PC-3 (cell line): ENCODE measurements around the gene EARS2. TPM values are rescaled to one million over a fixed set of nuclear protein-coding genes. Genes with fewer than 3 reads are reported as not detected.
A peak's percentile ranks its signal among the peaks of the same experiment; 100 is the strongest.

Experiments used
- ATAC-seq: fragments of 200-7000 bp; cut with Tn5 transposase; 2 replicates; pipeline ENCODE4 v1.9.1; 2020; ENCODE audit warnings: mild to moderate bottlenecking, moderate library complexity
- BruUV-seq: library from RNA; stranded (reverse); fragments of 400-500 nt; replicated peaks from 2 replicates; lab custom pipeline; 2021; lab: Mats Ljungman, UMichigan
- CTCF ChIA-PET: fragments of 300-600 bp; sonication (Branson Sonifier 250); formaldehyde crosslinking; loops from one replicate; lab custom pipeline; 2022; ENCODE audit warnings: antibody characterized with exemption; lab: Charles Lee
- POLR2A ChIA-PET: fragments of 300-600 bp; sonication (Branson Sonifier 250); formaldehyde crosslinking; loops from one replicate; lab custom pipeline; 2022; ENCODE audit warnings: antibody characterized with exemption; ENCODE audit not compliant: unreplicated experiment; lab: Charles Lee
- DNase-seq: peaks from one replicate; pipeline ENCODE4 v3.0.0-alpha.2; 2015
- H2AFZ ChIP-seq: fragments of 300-600 bp; sonication (generic); 2 replicates; pipeline ENCODE4 v1.6.0; 2016; ENCODE audit warnings: antibody characterized with exemption, low read length
- H3F3A ChIP-seq: fragments of 300-600 bp; sonication (generic); one replicate; pipeline ENCODE4 v1.6.0; 2017; ENCODE audit warnings: antibody characterized with exemption, low read length, control low read depth, mild to moderate bottlenecking; ENCODE audit not compliant: unreplicated experiment
- H3K27ac ChIP-seq: fragments of 300-600 bp; sonication (generic); 2 replicates; pipeline ENCODE4 v1.5.1; 2016; ENCODE audit warnings: mild to moderate bottlenecking, low read length
- H3K27me3 ChIP-seq: fragments of 300-600 bp; sonication (generic); 2 replicates; pipeline ENCODE4 v1.6.1; 2016; ENCODE audit warnings: low read length, mixed read lengths
- H3K36me3 ChIP-seq: fragments of 300-600 bp; sonication (generic); 2 replicates; pipeline ENCODE4 v1.6.1; 2016; ENCODE audit warnings: low read depth, mixed run types, low read length, mixed read lengths
- H3K4me1 ChIP-seq: fragments of 300-600 bp; sonication (generic); 2 replicates; pipeline ENCODE4 v1.5.1; 2016; ENCODE audit warnings: low read length; ENCODE audit not compliant: insufficient read depth
- H3K4me2 ChIP-seq: fragments of 300-600 bp; sonication (generic); 2 replicates; pipeline ENCODE4 v1.6.0; 2016; ENCODE audit warnings: low read length
- H3K4me3 ChIP-seq: fragments of 300-600 bp; sonication (generic); 2 replicates; pipeline ENCODE4 v1.5.1; 2016; ENCODE audit warnings: mild to moderate bottlenecking, low read length, mixed read lengths
- H3K79me2 ChIP-seq: fragments of 300-600 bp; sonication (generic); 2 replicates; pipeline ENCODE4 v1.6.1; 2017; ENCODE audit warnings: low read length, mixed read lengths
- H3K9ac ChIP-seq: fragments of 300-600 bp; sonication (generic); 2 replicates; pipeline ENCODE4 v1.6.0; 2016; ENCODE audit warnings: mild to moderate bottlenecking, low read length
- H3K9me2 ChIP-seq: fragments of 300-600 bp; sonication (generic); replicated peaks from 2 replicates; pipeline ENCODE4 v1.6.1; 2016; ENCODE audit warnings: mixed run types, low read length, mixed read lengths
- H3K9me3 ChIP-seq: fragments of 300-600 bp; sonication (generic); 2 replicates; pipeline ENCODE4 v1.6.1; 2016; ENCODE audit warnings: low read length, mixed read lengths
- H4K20me1 ChIP-seq: fragments of 300-600 bp; sonication (generic); 2 replicates; pipeline ENCODE4 v1.6.1; 2016; ENCODE audit warnings: low read length, mixed read lengths
- CTCF ChIP-seq: fragments of 300-600 bp; sonication (generic); conservative IDR thresholded peaks from 2 replicates; pipeline ENCODE4 v1.5.1; 2017; ENCODE audit warnings: antibody characterized with exemption, low read depth, mild to moderate bottlenecking, low read length
- EZH2 ChIP-seq: fragments of 300-600 bp; sonication (generic); IDR thresholded peaks from one replicate; pipeline ENCODE4 v1.6.1; 2017; ENCODE audit warnings: antibody characterized with exemption, mild to moderate bottlenecking, low read length; ENCODE audit not compliant: unreplicated experiment
- EZH2phosphoT487 ChIP-seq: fragments of 300-600 bp; sonication (generic); IDR thresholded peaks from 2 replicates; pipeline ENCODE4 v1.6.1; 2018; ENCODE audit warnings: mild to moderate bottlenecking, antibody characterized with exemption, low read length, borderline replicate concordance
- intact Hi-C: fragments of 100-400 bp; cut with micrococcal nuclease; formaldehyde crosslinking; loops from 2 replicates; pipeline ENCODE4 v1.9.0; 2023
- total RNA-seq: library from RNA; depleted of rRNA; stranded (reverse); fragments of >200 nt; gene quantifications from 2 replicates; pipeline ENCODE4 v1.2.3, GENCODE V29; 2014

Gene EARS2
- total RNA-seq, 1 experiment from 2014 or later, result 23.7 TPM

GRCh38 chr16:23561586-23561985 is 4.4 kb upstream of the EARS2 start:
- intact Hi-C loops, result no loop called here
- CTCF ChIA-PET, result no interaction called here

GRCh38 chr16:23557779-23558702 is 891 bp upstream of the EARS2 start:
- Histone ChIP-seq H2AFZ (peak overlapping the region; percentile 83), H3K79me2 (peaks cover 43% of the 10 kb centered on the region), H3F3A (no peaks in the 10 kb centered on the region), H3K4me2 (peak overlapping the region; percentile 95), H3K9ac (peak overlapping the region; percentile 99), H3K36me3 (peaks cover 24% of the 10 kb centered on the region), H3K4me3 (peak overlapping the region; percentile 96), H4K20me1 (no peaks in the 10 kb centered on the region; the same call in 1 of the 2 replicates), H3K27me3 (no peaks in the 10 kb centered on the region), H3K4me1 (peaks cover 5% of the 10 kb centered on the region; the same call in 1 of the 2 replicates), H3K9me2 (no peaks in the 10 kb centered on the region), H3K27ac (peak overlapping the region; percentile 95), H3K9me3 (no peaks in the 10 kb centered on the region)
- peak; percentile 34 for DNase-seq
- BruUV-seq, result no TSS peak
- no peak for TF ChIP-seq EZH2phosphoT487
- no peak for TF ChIP-seq EZH2
- ChIA-PET POLR2A (interaction anchor here (0.5 to 1.0 kb wide), 3 partner anchors 18 to 100 kb away, joined by 3 to 6 read pairs (median 4); no protein-coding TSS in a partner anchor), CTCF (interaction anchor here (0.6 to 0.8 kb wide), 2 partner anchors 18 to 78 kb away, joined by 4 read pairs; no protein-coding TSS in a partner anchor)
- intact Hi-C loops, result loop anchor here (1.0 to 2.0 kb wide), 3 partner anchors 17 to 171 kb away; partner anchors contain the start of gene GGA2
- peak; percentile 14 for ATAC-seq

More at GRCh38 chr16:23561586-23561985, 4.4 kb upstream of the EARS2 start:
- Histone ChIP-seq H3K27ac (no peak overlapping the region), H3K27me3 (no peaks in the 10 kb centered on the region), H3K36me3 (peaks cover 41% of the 10 kb centered on the region), H3K9me3 (no peaks in the 10 kb centered on the region), H3K4me2 (no peak overlapping the region), H3F3A (no peaks in the 10 kb centered on the region), H3K4me1 (peaks cover 3% of the 10 kb centered on the region; the same call in 1 of the 2 replicates), H3K9me2 (no peaks in the 10 kb centered on the region), H3K4me3 (no peak overlapping the region), H4K20me1 (no peaks in the 10 kb centered on the region; the same call in 1 of the 2 replicates), H3K79me2 (peaks cover 41% of the 10 kb centered on the region), H3K9ac (no peak overlapping the region), H2AFZ (no peak overlapping the region)
- DNase-seq, result no peak
- POLR2A ChIA-PET, result no interaction called here
- BruUV-seq, result no TSS peak
- ATAC-seq, result no peak
- TF ChIP-seq CTCF, result no peak
- TF ChIP-seq EZH2phosphoT487, result no peak
- TF ChIP-seq EZH2, result no peak

- no peak overlapping the region for H3K9ac ChIP-seq
- no peak overlapping the region for H3K4me3 ChIP-seq
- CTCF ChIA-PET, result no interaction called here
- DNase-seq (no peak), ATAC-seq (no peak)
- H4K20me1 ChIP-seq, result no peaks in the 10 kb centered on the region
- intact Hi-C loops, result no loop called here
- TF ChIP-seq EZH2phosphoT487, result no peak
- TF ChIP-seq CTCF, result no peak
- H3K9me3 ChIP-seq, result no peaks in the 10 kb centered on the region
- no peak overlapping the region for H3K4me2 ChIP-seq
- H3K27me3 ChIP-seq, result no peaks in the 10 kb centered on the region
- no peaks in the 10 kb centered on the region for H3K9me2 ChIP-seq
- H3K79me2 ChIP-seq, result peaks cover 23% of the 10 kb centered on the region
- BruUV-seq, result no TSS peak
- no peak overlapping the region for H2AFZ ChIP-seq
- H3K36me3 ChIP-seq, result peaks cover 5% of the 10 kb centered on the region
- H3K4me1 ChIP-seq, result peaks cover 5% of the 10 kb centered on the region; the same call in 1 of the 2 replicates
- H3K27ac ChIP-seq, result no peak overlapping the region
- POLR2A ChIA-PET, result no interaction called here
- H3F3A ChIP-seq, result no peaks in the 10 kb centered on the region
Observed at GRCh38 chr16:23554536-23554935, 2.6 kb downstream of the EARS2 start.
